Fibroblast of the aortic adventitia (primary cell): Measurements from ENCODE around the gene PIM3. TPM values are rescaled to one million over a fixed set of nuclear protein-coding genes. Genes with fewer than 3 reads are reported as not detected.
A peak's percentile ranks its signal among the peaks of the same experiment; 100 is the strongest.

Source experiments
- DNase-seq: peaks from one replicate; pipeline ENCODE4 v3.0.0-alpha.2; 2010; ENCODE audit warnings: low read depth
- H3K4me3 ChIP-seq: 2 replicates; pipeline ENCODE4 v1.5.1; 2011; ENCODE audit warnings: low read depth, mild to moderate bottlenecking, control low read depth, low read length, moderate library complexity
- CTCF ChIP-seq: IDR thresholded peaks from 2 replicates; pipeline ENCODE4 v1.5.1; 2011; ENCODE audit warnings: mild to moderate bottlenecking, low read length, control low read depth, inconsistent platforms; ENCODE audit not compliant: insufficient read depth
- small RNA-seq: library from RNA; depleted of rRNA; stranded (forward); fragments of <200 nt; gene quantifications from one replicate; pipeline ENCODE3, GENCODE V24; 2012
- total RNA-seq: library from RNA; depleted of rRNA; stranded (reverse); fragments of >200 nt; gene quantifications from 2 replicates; pipeline ENCODE4 v1.2.3, GENCODE V29; 2012; ENCODE audit warnings: low replicate concordance

Gene PIM3
- total RNA-seq, 1 donor: 15.2 TPM

- H3K4me3 ChIP-seq: no peak overlapping the region
- TF ChIP-seq CTCF: no peak
- no peak for DNase-seq
Measured at GRCh38 chr22:50011447-50012210, 51.1 kb downstream of the PIM3 start.

GRCh38 chr22:50012211-50013181 lies 51.9 kb downstream of the PIM3 start, which contains the start of gene IL17REL:
Gene IL17REL (minus strand): TSS chr22:50012765. CDS start chr22:50012646, 119 bp downstream.
- peak; percentile 21 for DNase-seq
- H3K4me3 ChIP-seq: no peak within 1 kb of the TSS

More at GRCh38 chr22:50012211-50013181, 51.9 kb downstream of the PIM3 start, which contains the start of gene IL17REL:
- no peak for TF ChIP-seq CTCF

Small RNA genes lying within 50 kb of the gene (small RNA-seq; reads per million reads assigned to genes)
- not detected for gene MIR6821

Other genes starting within 250 kb of the PIM3 start
- 14.6 and 58.5 TPM in 2 replicates for gene BRD1, start 132.9 kb upstream of the PIM3 start, total RNA-seq
- 5.3 and 8.3 TPM in 2 replicates for gene ZBED4, start 106.9 kb upstream of the PIM3 start, total RNA-seq
- 8.3 and 19.9 TPM in 2 replicates for gene ALG12, start 42.3 kb upstream of the PIM3 start, total RNA-seq
- 34.0 and 69.4 TPM in 2 replicates for gene CRELD2, start 42.1 kb upstream of the PIM3 start, total RNA-seq
- gene IL17REL, start 52.0 kb downstream of the PIM3 start, total RNA-seq: not detected in 2 replicates
- not detected in 2 replicates for gene TTLL8, start 97.5 kb downstream of the PIM3 start, total RNA-seq
- gene MLC1, start 124.7 kb downstream of the PIM3 start, total RNA-seq: 0.09 TPM in 1 of 2 replicates, not detected in the other
- 5.1 and 12.0 TPM in 2 replicates for gene MOV10L1, start 129.2 kb downstream of the PIM3 start, total RNA-seq
- gene PANX2, start 210.0 kb downstream of the PIM3 start, total RNA-seq: 0.90 TPM in 2 replicates
- gene TRABD, start 225.1 kb downstream of the PIM3 start, total RNA-seq: 15.5 and 16.8 TPM in 2 replicates
- gene SELENOO, start 240.2 kb downstream of the PIM3 start, total RNA-seq: 15.5 and 17.3 TPM in 2 replicates